Natural killer cell (primary cell): ENCODE data around the gene ARMC9. TPM values are rescaled to one million over a fixed set of nuclear protein-coding genes. Genes with fewer than 3 reads are reported as not detected.

ENCODE experiments used
- ATAC-seq, 3 donors: fragments of 150-1000 bp in 2 of 3; fragments of 200-7000 bp in 1 of 3; cut with Tn5 transposase; 1 replicate in 1 of 3; 2 replicates in 2 of 3; pipeline ENCODE4 v1.10.0; 2021; ENCODE audit warnings: mild to moderate bottlenecking in 2 of 3, moderate library complexity in 2 of 3
- DNase-seq, 2 donors: peaks; one replicate each; pipeline versions ENCODE4 v3.0.0 to v3.0.0-alpha.2; 2013 to 2021; ENCODE audit warnings: mixed read lengths in 1 of 2
- H3K27ac ChIP-seq: one replicate; pipeline ENCODE4 v1.5.1; 2013; ENCODE audit warnings: mild to moderate bottlenecking, low read length
- H3K27me3 ChIP-seq: one replicate; pipeline ENCODE4 v1.6.1; 2013; ENCODE audit warnings: low read length; ENCODE audit not compliant: control insufficient read depth, insufficient read depth
- H3K36me3 ChIP-seq: one replicate; pipeline ENCODE4 v1.6.1; 2013; ENCODE audit warnings: low read length; ENCODE audit not compliant: control insufficient read depth, insufficient read depth
- H3K4me1 ChIP-seq: one replicate; pipeline ENCODE4 v1.6.1; 2013; ENCODE audit warnings: low read length; ENCODE audit not compliant: control insufficient read depth, insufficient read depth
- H3K4me3 ChIP-seq: one replicate; pipeline ENCODE4 v1.5.1; 2013; ENCODE audit warnings: low read length
- H3K9me3 ChIP-seq: one replicate; pipeline ENCODE4 v1.6.1; 2013; ENCODE audit warnings: low read length; ENCODE audit not compliant: control insufficient read depth, insufficient read depth
- H3K27ac Mint-ChIP-seq, 2 donors: one replicate each; pipeline ENCODE4 v1.8.0; 2022; ENCODE audit warnings: mild to moderate bottlenecking in 2 of 2, mixed read lengths in 2 of 2, moderate library complexity in 1 of 2
- H3K27me3 Mint-ChIP-seq, 2 donors: one replicate each; pipeline ENCODE4 v1.8.0; 2022; ENCODE audit warnings: low read depth in 2 of 2, mixed read lengths in 2 of 2
- H3K36me3 Mint-ChIP-seq: one replicate; pipeline ENCODE4 v1.8.0; 2022; ENCODE audit warnings: mixed read lengths
- H3K4me1 Mint-ChIP-seq, 2 donors: one replicate each; pipeline ENCODE4 v1.8.0; 2022; ENCODE audit warnings: mixed read lengths in 2 of 2
- H3K4me3 Mint-ChIP-seq: one replicate; pipeline ENCODE4 v1.8.0; 2022; ENCODE audit warnings: mild to moderate bottlenecking, moderate library complexity, mixed read lengths
- H3K9me3 Mint-ChIP-seq, 2 donors: one replicate each; pipeline ENCODE4 v1.8.0; 2022; ENCODE audit warnings: mixed read lengths in 2 of 2
- WGBS: methylation state at CpG from one replicate; pipeline ENCODE4 v1.1.7; 2013; ENCODE audit warnings: missing lambda C conversion rate; ENCODE audit not compliant: insufficient coverage; 5-methylcytosine and 5-hydroxymethylcytosine counted together
- intact Hi-C: fragments of 100-400 bp; cut with micrococcal nuclease; formaldehyde crosslinking; loops from one replicate; pipeline ENCODE4 v1.14.2; 2022
- total RNA-seq, 4 donors: library from RNA; stranded (reverse); fragments of 120-200 nt in 1 of 4; gene quantifications; one replicate each; pipeline versions ENCODE4 v1.2.3 to v1.2.4, GENCODE V29; 2013 to 2022
- TF ChIP-seq, protein P1 (sequence below): fragments of 200-600 bp; IDR thresholded peaks from one replicate; pipeline ENCODE4 v1.8.0; 2022; ENCODE audit warnings: antibody characterized with exemption

ARMC9 gene
- total RNA-seq, 3 donors from 2014 or later (not counting 1 experiment from before 2014, with no cell fraction given): 1.2 to 2.3 (median 2.0) TPM

GRCh38 chr2:231317579-231317978, 119.1 kb downstream of the ARMC9 start:
- Mint-ChIP-seq H3K4me1 (peaks cover 16 to 18% of the 10 kb centered on the region in 2 donors), H3K9me3 (peaks cover 3 to 4% of the 10 kb centered on the region in 2 donors)
- DNase-seq: no peak

DNA sequence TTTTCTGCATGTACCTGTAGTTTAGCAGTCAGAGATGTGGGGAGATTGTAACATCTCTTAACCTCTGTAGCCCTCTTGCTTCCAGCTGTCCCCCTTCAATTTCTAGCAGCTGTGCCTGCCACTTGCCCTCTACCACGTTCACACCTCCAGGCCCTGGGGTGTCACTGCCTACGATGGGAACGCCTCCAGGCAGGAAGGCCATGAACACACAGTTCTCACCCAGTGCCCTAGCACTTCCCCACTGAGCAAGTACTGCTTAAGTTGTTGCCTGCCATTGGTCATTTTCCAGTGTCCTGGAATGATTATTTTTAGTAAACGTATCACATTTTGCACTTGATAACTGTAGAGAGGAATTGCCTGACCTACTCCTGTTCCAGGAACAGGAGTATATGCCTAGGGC, 120.0 kb downstream of the ARMC9 start:
- H3K9me3 ChIP-seq: peaks cover 8% of the 10 kb centered on the region
- peaks cover 16% of the 10 kb centered on the region for H3K4me1 ChIP-seq
- H3K27ac Mint-ChIP-seq: peak overlapping the region; percentile 2 to 8
- ATAC-seq: peak in 1 of 3 donors; percentile 56
- WGBS: 66% methylated on average over 4 of the region's 4 CpGs
- DNase-seq: no peak
- peaks cover 0 to 5% of the 10 kb centered on the region in 2 donors for H3K27me3 Mint-ChIP-seq
- no peaks in the 10 kb centered on the region for H3K36me3 ChIP-seq
- no peaks in the 10 kb centered on the region for H3K27me3 ChIP-seq
- TF ChIP-seq, protein P1, sequence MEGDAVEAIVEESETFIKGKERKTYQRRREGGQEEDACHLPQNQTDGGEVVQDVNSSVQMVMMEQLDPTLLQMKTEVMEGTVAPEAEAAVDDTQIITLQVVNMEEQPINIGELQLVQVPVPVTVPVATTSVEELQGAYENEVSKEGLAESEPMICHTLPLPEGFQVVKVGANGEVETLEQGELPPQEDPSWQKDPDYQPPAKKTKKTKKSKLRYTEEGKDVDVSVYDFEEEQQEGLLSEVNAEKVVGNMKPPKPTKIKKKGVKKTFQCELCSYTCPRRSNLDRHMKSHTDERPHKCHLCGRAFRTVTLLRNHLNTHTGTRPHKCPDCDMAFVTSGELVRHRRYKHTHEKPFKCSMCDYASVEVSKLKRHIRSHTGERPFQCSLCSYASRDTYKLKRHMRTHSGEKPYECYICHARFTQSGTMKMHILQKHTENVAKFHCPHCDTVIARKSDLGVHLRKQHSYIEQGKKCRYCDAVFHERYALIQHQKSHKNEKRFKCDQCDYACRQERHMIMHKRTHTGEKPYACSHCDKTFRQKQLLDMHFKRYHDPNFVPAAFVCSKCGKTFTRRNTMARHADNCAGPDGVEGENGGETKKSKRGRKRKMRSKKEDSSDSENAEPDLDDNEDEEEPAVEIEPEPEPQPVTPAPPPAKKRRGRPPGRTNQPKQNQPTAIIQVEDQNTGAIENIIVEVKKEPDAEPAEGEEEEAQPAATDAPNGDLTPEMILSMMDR: no peak
- H3K4me3 ChIP-seq: no peak overlapping the region
- intact Hi-C loops: no loop called here
- no peak overlapping the region for H3K4me3 Mint-ChIP-seq
- peaks cover 16 to 18% of the 10 kb centered on the region in 2 donors for H3K4me1 Mint-ChIP-seq
- peaks cover 13% of the 10 kb centered on the region for H3K36me3 Mint-ChIP-seq
- peaks cover 3 to 4% of the 10 kb centered on the region in 2 donors for H3K9me3 Mint-ChIP-seq
- H3K27ac ChIP-seq: no peak overlapping the region

More at GRCh38 chr2:231317579-231317978, 119.1 kb downstream of the ARMC9 start:
- H3K4me1 ChIP-seq: peaks cover 11% of the 10 kb centered on the region
- peaks cover 8% of the 10 kb centered on the region for H3K9me3 ChIP-seq
- no peak overlapping the region for H3K27ac ChIP-seq
- no peak overlapping the region for H3K4me3 ChIP-seq
- intact Hi-C loops: no loop called here
- no peak for ATAC-seq
- H3K27me3 Mint-ChIP-seq: peaks cover 0 to under 1% of the 10 kb centered on the region in 2 donors
- WGBS: 100% methylated on average over 1 of the region's 2 CpGs
- no peaks in the 10 kb centered on the region for H3K36me3 ChIP-seq
- no peaks in the 10 kb centered on the region for H3K27me3 ChIP-seq
- peaks cover 13% of the 10 kb centered on the region for H3K36me3 Mint-ChIP-seq
- no peak overlapping the region for H3K4me3 Mint-ChIP-seq
- no peak overlapping the region for H3K27ac Mint-ChIP-seq
- TF ChIP-seq, protein P1: no peak

- intact Hi-C loops: no loop called here
- DNase-seq (no peak), ATAC-seq (no peak)
- peaks cover 13% of the 10 kb centered on the region for H3K36me3 Mint-ChIP-seq
- Histone ChIP-seq H3K27ac (no peak overlapping the region), H3K36me3 (no peaks in the 10 kb centered on the region), H3K4me3 (no peak overlapping the region), H3K9me3 (peaks cover 8% of the 10 kb centered on the region), H3K4me1 (peaks cover 16% of the 10 kb centered on the region), H3K27me3 (no peaks in the 10 kb centered on the region)
- WGBS: 67% methylated on average over 2 of the region's 2 CpGs
- H3K4me3 Mint-ChIP-seq: no peak overlapping the region
- peaks cover 3 to 4% of the 10 kb centered on the region in 2 donors for H3K9me3 Mint-ChIP-seq
- peaks cover 16 to 18% of the 10 kb centered on the region in 2 donors for H3K4me1 Mint-ChIP-seq
- H3K27ac Mint-ChIP-seq: peak overlapping the region in 1 of 2 donors; percentile 8
- H3K27me3 Mint-ChIP-seq: peaks cover 0 to 7% of the 10 kb centered on the region in 2 donors
- TF ChIP-seq, protein P1: no peak
These were observed 120.5 kb downstream of the ARMC9 start for GRCh38 chr2:231318954-231319353.

- Histone ChIP-seq H3K4me3 (no peak overlapping the region), H3K4me1 (peaks cover 16% of the 10 kb centered on the region), H3K27me3 (no peaks in the 10 kb centered on the region), H3K9me3 (peaks cover 8% of the 10 kb centered on the region), H3K36me3 (no peaks in the 10 kb centered on the region), H3K27ac (no peak overlapping the region)
- H3K4me3 Mint-ChIP-seq: no peak overlapping the region
- TF ChIP-seq, protein P1: no peak
- peaks cover 0 to 7% of the 10 kb centered on the region in 2 donors for H3K27me3 Mint-ChIP-seq
- peaks cover 13% of the 10 kb centered on the region for H3K36me3 Mint-ChIP-seq
- ATAC-seq (no peak), DNase-seq (no peak)
- intact Hi-C loops: no loop called here
- H3K9me3 Mint-ChIP-seq: peaks cover 3 to 4% of the 10 kb centered on the region in 2 donors
- 20% methylated on average over 1 of the region's 1 CpG for WGBS
- no peak overlapping the region for H3K27ac Mint-ChIP-seq
- H3K4me1 Mint-ChIP-seq: peaks cover 16 to 18% of the 10 kb centered on the region in 2 donors
These were observed 121.4 kb downstream of the ARMC9 start for GRCh38 chr2:231319867-231320266.
